HG03432 (cell line): ENCODE measurements around the gene SCN1B.
"Not testable (repeated sequence)": the region's sequence is repeated elsewhere in the genome, so short reads cannot be mapped to it uniquely, and the experiment has no call there.

ENCODE experiments used
- ATAC-seq: cut with Tn5 transposase; IDR thresholded peaks from one replicate; pipeline ENCODE4 v1.9.1; 2021; ENCODE audit warnings: mild to moderate bottlenecking, moderate library complexity; ENCODE audit not compliant: unreplicated experiment

Gene SCN1B

GRCh38 chr19:35015954-35016351 is 14.3 kb upstream of the SCN1B start:
- no peak for ATAC-seq

GRCh38 chr19:35017507-35017906 is 12.8 kb upstream of the SCN1B start:
- no peak for ATAC-seq

- ATAC-seq: no peak
Observed at GRCh38 chr19:35018379-35018778, 11.9 kb upstream of the SCN1B start.

GRCh38 chr19:35019144-35019543 is 11.1 kb upstream of the SCN1B start:
- no peak for ATAC-seq

- ATAC-seq: no peak
Observed at GRCh38 chr19:35021016-35021415, 9.3 kb upstream of the SCN1B start.

- ATAC-seq: no peak
Observed at GRCh38 chr19:35021596-35021995, 8.7 kb upstream of the SCN1B start.

- no peak for ATAC-seq
Observed at GRCh38 chr19:35022460-35022859, 7.8 kb upstream of the SCN1B start.

GRCh38 chr19:35023428-35023827 is 6.8 kb upstream of the SCN1B start:
- ATAC-seq: no peak

GRCh38 chr19:35024095-35024494 is 6.2 kb upstream of the SCN1B start:
- no peak for ATAC-seq

GRCh38 chr19:35025969-35026368 is 4.3 kb upstream of the SCN1B start:
- ATAC-seq: no peak

- no peak for ATAC-seq
Observed at GRCh38 chr19:35026418-35026817, 3.9 kb upstream of the SCN1B start.

GRCh38 chr19:35027009-35027408 is 3.3 kb upstream of the SCN1B start:
- no peak for ATAC-seq

GRCh38 chr19:35027851-35028599 is 2.2 kb upstream of the SCN1B start:
- no peak for ATAC-seq

GRCh38 chr19:35028600-35028885 is 1.7 kb upstream of the SCN1B start:
- ATAC-seq: not testable (repeated sequence)

GRCh38 chr19:35029275-35029736 is 964 bp upstream of the SCN1B start:
- not testable (repeated sequence) for ATAC-seq

GRCh38 chr19:35029737-35030256 is 473 bp upstream of the SCN1B start:
- no peak for ATAC-seq

GRCh38 chr19:35031072-35031881 is 1.0 kb downstream of the SCN1B start:
- no peak for ATAC-seq

GRCh38 chr19:35032356-35032865 is 2.1 kb downstream of the SCN1B start:
- ATAC-seq: no peak

GRCh38 chr19:35033067-35034004 is 3.1 kb downstream of the SCN1B start:
- no peak for ATAC-seq

- no peak for ATAC-seq
Observed at GRCh38 chr19:35034005-35034502, 3.8 kb downstream of the SCN1B start.
